Raji (cell line): Measurements from ENCODE around the gene CNFN.

Source experiments
- POLR2A ChIP-seq: IDR thresholded peaks from 2 replicates; pipeline ENCODE4 v1.6.1; 2011; ENCODE audit warnings: low read depth, low read length, control low read depth; ENCODE audit not compliant: insufficient read depth

The CNFN gene

GRCh38 chr19:42389899-42390298 lies at the start of gene CNFN:
TSS of gene CNFN (minus strand) at chr19:42390297. CDS start at chr19:42389037, 1,260 bp downstream.
- no peak for TF ChIP-seq POLR2A

- TF ChIP-seq POLR2A: no peak
These were observed 45.9 kb upstream of the CNFN start for GRCh38 chr19:42436006-42436405.

- TF ChIP-seq POLR2A: no peak
These were observed 45.2 kb upstream of the CNFN start for GRCh38 chr19:42435316-42435715.

- no peak for TF ChIP-seq POLR2A
These were observed 43.6 kb upstream of the CNFN start for GRCh38 chr19:42433503-42434260.

GRCh38 chr19:42431486-42431885 lies 41.4 kb upstream of the CNFN start:
- TF ChIP-seq POLR2A: no peak

GRCh38 chr19:42428676-42429075 lies 38.6 kb upstream of the CNFN start:
- TF ChIP-seq POLR2A: no peak

GRCh38 chr19:42427313-42427712 lies 37.2 kb upstream of the CNFN start, which contains the start of gene LIPE:
TSS of gene LIPE (minus strand) at chr19:42427388. CDS start at chr19:42427149, 239 bp downstream.
- no peak for TF ChIP-seq POLR2A

- no peak for TF ChIP-seq POLR2A
These were observed 36.5 kb upstream of the CNFN start for GRCh38 chr19:42426643-42427042.

GRCh38 chr19:42424712-42425131 lies 34.6 kb upstream of the CNFN start:
- TF ChIP-seq POLR2A: no peak

GRCh38 chr19:42424345-42424707 lies 34.2 kb upstream of the CNFN start:
- TF ChIP-seq POLR2A: no peak

- TF ChIP-seq POLR2A: peak; percentile 53
These were observed 33.6 kb upstream of the CNFN start for GRCh38 chr19:42423462-42424344.

GRCh38 chr19:42422901-42423461 lies 32.9 kb upstream of the CNFN start:
- peak; percentile 56 for TF ChIP-seq POLR2A

GRCh38 chr19:42422092-42422900 lies 32.2 kb upstream of the CNFN start:
- TF ChIP-seq POLR2A: peak; percentile 45; the same call in 1 of the 2 replicates

- no peak for TF ChIP-seq POLR2A
These were observed 31.5 kb upstream of the CNFN start for GRCh38 chr19:42421591-42422031.

- TF ChIP-seq POLR2A: no peak
These were observed 31.0 kb upstream of the CNFN start for GRCh38 chr19:42421101-42421500.
